Left lung (tissue), 10 donors: ENCODE data around the gene PACC1. TPM values are rescaled to one million over a fixed set of nuclear protein-coding genes. Genes with fewer than 3 reads are reported as not detected.
A peak's percentile ranks its signal among the peaks of the same experiment; 100 is the strongest.
"Not testable (repeated sequence)": the region's sequence is repeated elsewhere in the genome, so short reads cannot be mapped to it uniquely, and the experiment has no call there.

ENCODE experiments used
- ATAC-seq: fragments of 200-7000 bp; cut with Tn5 transposase; one replicate; pipeline ENCODE4 v1.9.1; 2020; ENCODE audit warnings: moderate library complexity
- DNase-seq, 4 donors: peaks; one replicate each; pipeline ENCODE4 v3.0.0-alpha.2; 2013 to 2020
- H3K27ac ChIP-seq, 2 donors: fragments of 200-600 bp; sonication (generic) in 1 of 2; one replicate each; pipeline versions ENCODE4 v1.5.0 to v1.8.0; 2020 to 2021
- H3K27me3 ChIP-seq, 2 donors: fragments of 200-600 bp; sonication (generic) in 1 of 2; one replicate each; pipeline versions ENCODE4 v1.5.0 to v1.8.0; 2020 to 2021
- H3K36me3 ChIP-seq, 2 donors: fragments of 200-600 bp; sonication (generic) in 1 of 2; one replicate each; pipeline versions ENCODE4 v1.5.0 to v1.8.0; 2020 to 2021
- H3K4me1 ChIP-seq, 2 donors: fragments of 200-600 bp; one replicate each; pipeline ENCODE4 v1.8.0; 2021
- H3K4me3 ChIP-seq, 2 donors: fragments of 200-600 bp; sonication (generic) in 1 of 2; one replicate each; pipeline versions ENCODE4 v1.5.0 to v1.8.0; 2020 to 2021; ENCODE audit warnings: mild to moderate bottlenecking in 1 of 2
- H3K9me3 ChIP-seq, 2 donors: fragments of 200-600 bp; sonication (generic) in 1 of 2; one replicate each; pipeline versions ENCODE4 v1.5.0 to v1.8.0; 2020 to 2021
- CTCF ChIP-seq, 2 donors: fragments of 200-600 bp; sonication (generic) in 1 of 2; IDR thresholded peaks; one replicate each; pipeline versions ENCODE4 v1.5.0 to v1.8.0; 2021; ENCODE audit warnings: antibody characterized with exemption in 2 of 2
- intact Hi-C, 2 donors: fragments of 100-400 bp; cut with DNase I; formaldehyde crosslinking; loops; one replicate each; pipeline versions ENCODE4 v1.11.2 to v1.14.2; 2022
- polyA plus RNA-seq, 6 donors: library from polyadenylated mRNA; unstranded; fragments of 120-200 nt; gene quantifications; one replicate each; pipeline ENCODE4 v1.2.1, GENCODE V29; 2013; ENCODE audit not compliant: insufficient read length in 6 of 6
- total RNA-seq, 2 donors: library from RNA; stranded (reverse); fragmentation: NEBNext Ultra II Directional; extraction: Animal tissue kit (Norgen Biotek cat#: 25700); gene quantifications; one replicate each; pipeline ENCODE4 v1.2.1, GENCODE V29; 2021
- donor health status: DM: no; HTN: yes; CAD: no.
- donor health status: DM: no; HTN: no; CAD: no.

The PACC1 gene
- total and polyA plus RNA-seq, 8 donors = 7.2 to 11.6 (median 7.6) TPM

- ATAC-seq = no peak
- no peaks in the 10 kb centered on the region for H3K4me1 ChIP-seq
- H3K9me3 ChIP-seq = no peaks in the 10 kb centered on the region
- DNase-seq = no peak
- no peak overlapping the region for H3K27ac ChIP-seq
- H3K27me3 ChIP-seq = no peaks in the 10 kb centered on the region
- no peak overlapping the region for H3K4me3 ChIP-seq
- intact Hi-C loops = no loop called here
- peaks cover 0 to 48% of the 10 kb centered on the region in 2 donors for H3K36me3 ChIP-seq
- TF ChIP-seq CTCF (IDR thresholded peaks at IDR 0.05) = no peak
Measured at GRCh38 chr1:212341090-212341489, 73.6 kb downstream of the PACC1 start.

DNA sequence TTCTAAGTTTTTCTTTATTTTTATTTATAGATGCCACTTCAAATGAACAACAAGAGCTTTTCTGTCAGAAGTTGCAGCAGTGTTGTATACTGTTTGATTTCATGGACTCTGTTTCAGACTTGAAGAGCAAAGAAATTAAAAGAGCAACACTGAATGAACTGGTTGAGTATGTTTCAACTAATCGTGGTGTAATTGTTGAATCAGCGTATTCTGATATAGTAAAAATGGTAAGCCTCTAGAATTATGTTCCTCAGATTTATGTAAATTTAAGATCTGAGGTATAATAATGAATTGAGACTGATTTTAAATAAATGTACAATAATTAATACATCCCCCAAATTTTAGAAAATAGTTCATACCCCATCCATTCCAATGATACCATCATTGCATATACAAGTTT lies 85.6 kb downstream of the PACC1 start:
- peaks cover 0 to 38% of the 10 kb centered on the region in 2 donors for H3K36me3 ChIP-seq
- intact Hi-C loops = no loop called here
- DNase-seq = no peak
- no peak overlapping the region for H3K27ac ChIP-seq
- H3K4me1 ChIP-seq = no peaks in the 10 kb centered on the region
- no peak overlapping the region for H3K4me3 ChIP-seq
- H3K27me3 ChIP-seq = no peaks in the 10 kb centered on the region
- no peak for ATAC-seq
- no peaks in the 10 kb centered on the region for H3K9me3 ChIP-seq
- TF ChIP-seq CTCF (IDR thresholded peaks at IDR 0.05) = no peak

GRCh38 chr1:212328248-212328647 lies 86.4 kb downstream of the PACC1 start:
- H3K9me3 ChIP-seq = no peaks in the 10 kb centered on the region
- no peak overlapping the region for H3K27ac ChIP-seq
- no peaks in the 10 kb centered on the region for H3K27me3 ChIP-seq
- intact Hi-C loops = no loop called here
- H3K4me3 ChIP-seq = no peak overlapping the region
- H3K4me1 ChIP-seq = no peaks in the 10 kb centered on the region
- H3K36me3 ChIP-seq = peaks cover 0 to 30% of the 10 kb centered on the region in 2 donors
- TF ChIP-seq CTCF (IDR thresholded peaks at IDR 0.05) = no peak
- ATAC-seq = peak; percentile 42
- no peak for DNase-seq

- Histone ChIP-seq H3K27ac (no peak overlapping the region), H3K9me3 (no peaks in the 10 kb centered on the region), H3K4me3 (no peak overlapping the region), H3K36me3 (peaks cover 0 to 22% of the 10 kb centered on the region in 2 donors), H3K27me3 (no peaks in the 10 kb centered on the region), H3K4me1 (no peaks in the 10 kb centered on the region)
- intact Hi-C loops = no loop called here
- no peak for TF ChIP-seq CTCF (IDR thresholded peaks at IDR 0.05)
- DNase-seq = no peak
- no peak for ATAC-seq
Measured at GRCh38 chr1:212326541-212326940, 88.1 kb downstream of the PACC1 start.

GRCh38 chr1:212323066-212323465 lies 91.6 kb downstream of the PACC1 start:
- no peaks in the 10 kb centered on the region for H3K36me3 ChIP-seq
- no peak overlapping the region for H3K4me3 ChIP-seq
- DNase-seq (no peak), ATAC-seq (no peak)
- H3K9me3 ChIP-seq = no peaks in the 10 kb centered on the region
- intact Hi-C loops = no loop called here
- TF ChIP-seq CTCF (IDR thresholded peaks at IDR 0.05) = no peak
- no peak overlapping the region for H3K27ac ChIP-seq
- H3K27me3 ChIP-seq = no peaks in the 10 kb centered on the region
- peaks cover 0 to 5% of the 10 kb centered on the region in 2 donors for H3K4me1 ChIP-seq

DNA sequence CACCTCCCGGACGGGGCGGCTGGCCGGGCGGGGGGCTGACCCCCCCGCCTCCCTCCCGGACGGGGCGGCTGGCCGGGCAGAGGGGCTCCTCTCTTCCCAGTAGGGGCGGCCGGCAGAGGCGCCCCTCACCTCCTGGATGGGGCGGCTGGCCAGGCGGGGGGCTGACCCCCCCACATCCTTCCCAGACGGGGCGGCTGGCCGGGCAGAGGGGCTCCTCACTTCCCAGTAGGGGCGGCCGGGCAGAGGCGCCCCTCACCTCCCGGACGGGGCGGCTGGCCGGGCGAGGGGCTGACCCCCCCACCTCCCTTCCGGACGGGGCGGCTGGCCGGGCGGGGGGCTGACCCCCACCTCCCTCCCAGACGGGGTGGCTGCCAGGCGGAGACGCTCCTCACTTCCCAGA lies 93.7 kb downstream of the PACC1 start:
- ATAC-seq, H3K9me3 ChIP-seq, H3K36me3 ChIP-seq, intact Hi-C loops, H3K27ac ChIP-seq, DNase-seq, H3K4me3 ChIP-seq, H3K27me3 ChIP-seq: not testable (repeated sequence)
- peaks cover 5 to 23% of the 10 kb centered on the region in 2 donors for H3K4me1 ChIP-seq
